HG03103 (cell line): ENCODE measurements around the gene PSMB8.

Experiments used
- ATAC-seq: cut with Tn5 transposase; IDR thresholded peaks from one replicate; pipeline ENCODE4 v1.9.1; 2021; ENCODE audit warnings: low read depth; ENCODE audit not compliant: unreplicated experiment

Gene PSMB8

GRCh38 chr6:32857156-32857891, 13.5 kb upstream of the PSMB8 start:
- ATAC-seq: no peak

GRCh38 chr6:32855467-32856174, 11.8 kb upstream of the PSMB8 start:
- ATAC-seq: no peak

GRCh38 chr6:32854376-32855178, 10.7 kb upstream of the PSMB8 start:
- peak; percentile 10 for ATAC-seq

GRCh38 chr6:32853541-32854375, 9.9 kb upstream of the PSMB8 start, which contains the start of the genes PSMB9 and TAP1:
Gene PSMB9, plus strand, starts transcription at chr6:32854192. Its CDS starts 38 bp downstream, at chr6:32854230.
Gene TAP1, minus strand, starts transcription at chr6:32853704. Its CDS starts 68 bp downstream, at chr6:32853636.
- ATAC-seq: peak; percentile 65

GRCh38 chr6:32852844-32853540, 9.1 kb upstream of the PSMB8 start:
- no peak for ATAC-seq

- ATAC-seq: no peak
Measured at GRCh38 chr6:32852018-32852843, 8.4 kb upstream of the PSMB8 start.

- ATAC-seq: no peak
Measured at GRCh38 chr6:32851025-32851424, 7.2 kb upstream of the PSMB8 start.

- no peak for ATAC-seq
Measured at GRCh38 chr6:32849126-32849525, 5.3 kb upstream of the PSMB8 start.

GRCh38 chr6:32847795-32848194, 3.9 kb upstream of the PSMB8 start:
- no peak for ATAC-seq

GRCh38 chr6:32847004-32847403, 3.2 kb upstream of the PSMB8 start:
- no peak for ATAC-seq

- ATAC-seq: no peak
Measured at GRCh38 chr6:32845384-32845884, 1.6 kb upstream of the PSMB8 start.

GRCh38 chr6:32844839-32845383, 1.1 kb upstream of the PSMB8 start:
- no peak for ATAC-seq

- ATAC-seq: no peak
Measured at GRCh38 chr6:32843331-32843978, 392 bp downstream of the PSMB8 start.

- ATAC-seq: no peak
Measured at GRCh38 chr6:32842690-32843089, 1.2 kb downstream of the PSMB8 start.

- ATAC-seq: no peak
Measured at GRCh38 chr6:32842021-32842650, 1.7 kb downstream of the PSMB8 start.

- ATAC-seq: no peak
Measured at GRCh38 chr6:32840604-32841246, 3.1 kb downstream of the PSMB8 start.

GRCh38 chr6:32839356-32839755, 4.5 kb downstream of the PSMB8 start:
- ATAC-seq: no peak
